Colonic mucosa (tissue), 4 donors: Measurements from ENCODE around the gene FRMD8. TPM values are rescaled to one million over a fixed set of nuclear protein-coding genes. Genes with fewer than 3 reads are reported as not detected.
"Not testable (repeated sequence)": the region's sequence is repeated elsewhere in the genome, so short reads cannot be mapped to it uniquely, and the experiment has no call there.

Experiments used
- DNase-seq: peaks from one replicate; pipeline ENCODE4 v3.0.0-alpha.2; 2020
- H3K27ac ChIP-seq: fragments of 200-600 bp; one replicate; pipeline ENCODE4 v1.8.0; 2021
- H3K27me3 ChIP-seq: fragments of 200-600 bp; one replicate; pipeline ENCODE4 v1.8.0; 2021
- H3K36me3 ChIP-seq: fragments of 200-600 bp; one replicate; pipeline ENCODE4 v1.8.0; 2021
- H3K4me1 ChIP-seq: fragments of 200-600 bp; one replicate; pipeline ENCODE4 v1.8.0; 2021; ENCODE audit warnings: mild to moderate bottlenecking
- H3K4me3 ChIP-seq: fragments of 200-600 bp; one replicate; pipeline ENCODE4 v1.8.0; 2021
- H3K9ac ChIP-seq, 2 donors: one replicate each; pipeline ENCODE4 v1.7.0; 2013; ENCODE audit warnings: control low read depth in 2 of 2, low read depth in 2 of 2, low read length in 2 of 2
- H3K9me3 ChIP-seq: fragments of 200-600 bp; one replicate; pipeline ENCODE4 v1.8.0; 2021
- intact Hi-C: fragments of 100-400 bp; cut with DNase I; formaldehyde crosslinking; loops from one replicate; pipeline ENCODE4 v1.14.1; 2022
- total RNA-seq, 2 donors: library from RNA; stranded (reverse); fragmentation: NEBNext Ultra II Directional in 1 of 2; extraction: Animal tissue kit (Norgen Biotek cat#: 25700) in 1 of 2; gene quantifications; one replicate each; pipeline ENCODE4 v1.2.1, GENCODE V29; 2021
- TF ChIP-seq, protein P1 (sequence below): fragments of 200-600 bp; IDR thresholded peaks from one replicate; pipeline ENCODE4 v1.8.0; 2022; ENCODE audit warnings: antibody characterized with exemption, mild to moderate bottlenecking
- donor health status: healthy.
- donor health status: DM: no; HTN: no; CAD: no.
- donor health status: DM: no; HTN: no; CAD: no.

The FRMD8 gene
- total RNA-seq, 2 donors from 2014 or later = 30.7 to 43.9 TPM

DNA sequence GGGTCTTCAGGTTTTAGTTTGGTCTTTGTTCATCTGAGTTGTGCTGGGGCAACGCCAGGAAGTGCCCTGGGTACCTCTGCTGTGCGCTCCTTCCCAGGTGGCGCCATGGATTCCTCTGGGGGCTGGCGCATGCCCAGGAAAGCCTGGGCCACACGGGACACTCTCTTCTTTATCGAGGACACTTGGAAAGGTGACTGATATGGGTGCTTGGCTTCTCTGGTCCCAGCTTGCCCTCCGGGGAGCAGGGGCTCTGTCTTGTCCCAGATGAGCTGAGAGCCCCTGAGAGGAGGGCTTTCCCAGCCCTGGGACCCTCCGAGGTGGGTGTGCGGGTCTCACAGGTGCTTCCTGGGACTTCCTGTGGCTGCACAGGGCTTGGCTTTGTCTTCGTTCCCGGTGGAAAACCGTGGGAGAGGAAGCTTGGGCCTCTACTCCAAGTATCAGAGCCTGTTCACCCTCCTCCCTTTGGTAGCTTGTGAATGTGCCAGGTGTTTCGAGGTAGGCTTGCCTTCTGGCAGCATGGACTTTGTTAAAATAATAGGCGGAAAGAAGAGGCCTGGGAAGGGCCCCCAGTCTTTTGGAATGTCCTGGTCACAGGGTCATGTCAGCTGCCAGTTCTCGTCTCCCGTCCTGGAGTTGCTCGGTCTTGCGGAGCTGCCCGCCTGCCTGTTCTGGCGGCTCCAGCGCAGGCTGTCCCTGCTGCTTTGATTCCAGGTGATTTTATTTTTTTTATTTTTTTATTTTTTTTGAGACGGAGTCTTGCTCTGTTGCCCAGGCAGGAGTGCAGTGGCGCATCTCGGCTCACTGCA is 26.0 kb downstream of the FRMD8 start:
- Histone ChIP-seq H3K4me3 (no peak overlapping the region), H3K9ac (no peak overlapping the region), H3K27me3 (no peaks in the 10 kb centered on the region), H3K27ac (no peak overlapping the region), H3K36me3 (peaks cover 12% of the 10 kb centered on the region), H3K9me3 (no peaks in the 10 kb centered on the region), H3K4me1 (peaks cover under 1% of the 10 kb centered on the region)
- TF ChIP-seq, protein P1, sequence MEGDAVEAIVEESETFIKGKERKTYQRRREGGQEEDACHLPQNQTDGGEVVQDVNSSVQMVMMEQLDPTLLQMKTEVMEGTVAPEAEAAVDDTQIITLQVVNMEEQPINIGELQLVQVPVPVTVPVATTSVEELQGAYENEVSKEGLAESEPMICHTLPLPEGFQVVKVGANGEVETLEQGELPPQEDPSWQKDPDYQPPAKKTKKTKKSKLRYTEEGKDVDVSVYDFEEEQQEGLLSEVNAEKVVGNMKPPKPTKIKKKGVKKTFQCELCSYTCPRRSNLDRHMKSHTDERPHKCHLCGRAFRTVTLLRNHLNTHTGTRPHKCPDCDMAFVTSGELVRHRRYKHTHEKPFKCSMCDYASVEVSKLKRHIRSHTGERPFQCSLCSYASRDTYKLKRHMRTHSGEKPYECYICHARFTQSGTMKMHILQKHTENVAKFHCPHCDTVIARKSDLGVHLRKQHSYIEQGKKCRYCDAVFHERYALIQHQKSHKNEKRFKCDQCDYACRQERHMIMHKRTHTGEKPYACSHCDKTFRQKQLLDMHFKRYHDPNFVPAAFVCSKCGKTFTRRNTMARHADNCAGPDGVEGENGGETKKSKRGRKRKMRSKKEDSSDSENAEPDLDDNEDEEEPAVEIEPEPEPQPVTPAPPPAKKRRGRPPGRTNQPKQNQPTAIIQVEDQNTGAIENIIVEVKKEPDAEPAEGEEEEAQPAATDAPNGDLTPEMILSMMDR = no peak
- intact Hi-C loops = loop anchor here (10.0 kb wide), 1 partner anchor 52 kb away; no protein-coding TSS in a partner anchor
- no peak for DNase-seq

GRCh38 chr11:65413077-65413664 is 26.7 kb downstream of the FRMD8 start:
- not testable (repeated sequence) for H3K9me3 ChIP-seq, H3K4me3 ChIP-seq, H3K27ac ChIP-seq, H3K27me3 ChIP-seq, H3K4me1 ChIP-seq, DNase-seq, H3K9ac ChIP-seq
- intact Hi-C loops = loop anchor here (10.0 kb wide), 1 partner anchor 52 kb away; no protein-coding TSS in a partner anchor
- peaks cover 12% of the 10 kb centered on the region for H3K36me3 ChIP-seq

GRCh38 chr11:65414776-65415498 is 28.5 kb downstream of the FRMD8 start:
- Histone ChIP-seq H3K9ac (no peak overlapping the region), H3K4me1 (peaks cover 10% of the 10 kb centered on the region), H3K9me3 (no peaks in the 10 kb centered on the region), H3K4me3 (no peak overlapping the region), H3K36me3 (no peaks in the 10 kb centered on the region), H3K27ac (no peak overlapping the region), H3K27me3 (no peaks in the 10 kb centered on the region)
- TF ChIP-seq, protein P1 = no peak
- no peak for DNase-seq
- intact Hi-C loops = loop anchor here (5.0 to 10.0 kb wide), 2 partner anchors 33 to 50 kb away; partner anchors contain the start of gene SLC25A45

- no peaks in the 10 kb centered on the region for H3K36me3 ChIP-seq
- peak overlapping the region; percentile 95 to 100 for H3K9ac ChIP-seq
- TF ChIP-seq, protein P1 = no peak
- peaks cover 10% of the 10 kb centered on the region for H3K4me1 ChIP-seq
- DNase-seq = no peak
- intact Hi-C loops = loop anchor here (5.0 to 10.0 kb wide), 2 partner anchors 33 to 49 kb away; partner anchors contain the start of gene SLC25A45
- H3K9me3 ChIP-seq = no peaks in the 10 kb centered on the region
- H3K27ac ChIP-seq = no peak overlapping the region
- H3K27me3 ChIP-seq = no peaks in the 10 kb centered on the region
- peak overlapping the region; percentile 6 for H3K4me3 ChIP-seq
These were observed 29.3 kb downstream of the FRMD8 start for GRCh38 chr11:65415499-65416340.

- intact Hi-C loops = loop anchor here (5.0 to 10.0 kb wide), 2 partner anchors 34 to 48 kb away; partner anchors contain the start of gene SLC25A45
- TF ChIP-seq, protein P1 = peak; percentile 98
- Histone ChIP-seq H3K9me3 (no peaks in the 10 kb centered on the region), H3K27ac (peak overlapping the region; percentile 100), H3K27me3 (no peaks in the 10 kb centered on the region), H3K36me3 (no peaks in the 10 kb centered on the region), H3K4me3 (peak overlapping the region; percentile 6), H3K9ac (peak overlapping the region; percentile 95 to 100), H3K4me1 (peaks cover 10% of the 10 kb centered on the region)
- peak; percentile 96 for DNase-seq
These were observed 29.9 kb downstream of the FRMD8 start for GRCh38 chr11:65416341-65416824.
